ENCODE results near the gene MED13L. TPM values are rescaled to one million over a fixed set of nuclear protein-coding genes. Genes with fewer than 3 reads are reported as not detected.

MED13L gene
- total RNA-seq, 2 experiments from 2014 or later, result 39.5 to 41.8 TPM

- Mint-ChIP-seq H3K9me3 (no peaks in the 10 kb centered on the region), H3K27ac (peak overlapping the region; percentile 91), H3K36me3 (ENCODE audit: low read depth) (peaks cover 4% of the 10 kb centered on the region), H3K4me3 (peak overlapping the region; percentile 67), H3K27me3 (no peaks in the 10 kb centered on the region), H3K4me1 (ENCODE audit: low read depth) (peaks cover 49% of the 10 kb centered on the region)
- ATAC-seq (peak; percentile 90), DNase-seq (no peak)
- CTCF ChIA-PET, result interaction anchor here (0.9 to 2.3 kb wide), 8 partner anchors 26 to 175 kb away, joined by 3 to 8 read pairs (median 4); no protein-coding TSS in a partner anchor
- intact Hi-C loops (cut with micrococcal nuclease), result loop anchor here (10.0 kb wide), 1 partner anchor 74 kb away; no protein-coding TSS in a partner anchor
- TF ChIP-seq, protein P1, sequence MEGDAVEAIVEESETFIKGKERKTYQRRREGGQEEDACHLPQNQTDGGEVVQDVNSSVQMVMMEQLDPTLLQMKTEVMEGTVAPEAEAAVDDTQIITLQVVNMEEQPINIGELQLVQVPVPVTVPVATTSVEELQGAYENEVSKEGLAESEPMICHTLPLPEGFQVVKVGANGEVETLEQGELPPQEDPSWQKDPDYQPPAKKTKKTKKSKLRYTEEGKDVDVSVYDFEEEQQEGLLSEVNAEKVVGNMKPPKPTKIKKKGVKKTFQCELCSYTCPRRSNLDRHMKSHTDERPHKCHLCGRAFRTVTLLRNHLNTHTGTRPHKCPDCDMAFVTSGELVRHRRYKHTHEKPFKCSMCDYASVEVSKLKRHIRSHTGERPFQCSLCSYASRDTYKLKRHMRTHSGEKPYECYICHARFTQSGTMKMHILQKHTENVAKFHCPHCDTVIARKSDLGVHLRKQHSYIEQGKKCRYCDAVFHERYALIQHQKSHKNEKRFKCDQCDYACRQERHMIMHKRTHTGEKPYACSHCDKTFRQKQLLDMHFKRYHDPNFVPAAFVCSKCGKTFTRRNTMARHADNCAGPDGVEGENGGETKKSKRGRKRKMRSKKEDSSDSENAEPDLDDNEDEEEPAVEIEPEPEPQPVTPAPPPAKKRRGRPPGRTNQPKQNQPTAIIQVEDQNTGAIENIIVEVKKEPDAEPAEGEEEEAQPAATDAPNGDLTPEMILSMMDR (IDR thresholded peaks at IDR 0.05), result no peak
- POLR2A ChIA-PET, result no interaction called here
Measured at GRCh38 chr12:116060764-116061163, 216.7 kb downstream of the MED13L start.

DNA sequence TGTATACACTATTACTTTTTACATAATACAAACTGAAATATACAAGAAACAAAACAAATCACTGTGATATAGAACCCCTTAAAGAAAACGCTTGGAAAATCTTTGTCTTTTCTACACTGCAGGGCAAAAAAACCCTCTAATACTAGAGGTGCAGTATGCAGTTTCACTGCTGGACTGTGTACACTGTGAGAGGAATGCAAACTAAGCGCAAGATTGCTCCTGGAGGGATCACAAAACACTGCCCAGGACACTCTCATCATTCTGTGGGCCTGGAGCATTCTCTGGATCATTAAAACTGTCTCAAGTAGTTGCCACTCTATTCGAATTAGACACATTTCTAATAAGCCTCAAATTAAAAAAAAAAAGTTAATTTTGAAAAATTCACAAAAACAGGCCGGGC is 217.6 kb downstream of the MED13L start:
- ATAC-seq, result no peak
- Mint-ChIP-seq H3K36me3 (ENCODE audit: low read depth) (peaks cover 4% of the 10 kb centered on the region), H3K4me1 (ENCODE audit: low read depth) (peaks cover 52% of the 10 kb centered on the region), H3K27me3 (no peaks in the 10 kb centered on the region), H3K27ac (peak overlapping the region; percentile 91), H3K9me3 (no peaks in the 10 kb centered on the region), H3K4me3 (peak overlapping the region; percentile 67)
- TF ChIP-seq, protein P1 (IDR thresholded peaks at IDR 0.05), result no peak
- CTCF ChIA-PET, result interaction anchor here (2.0 kb wide), 1 partner anchor 176 kb away, joined by 6 read pairs; no protein-coding TSS in a partner anchor
- intact Hi-C loops (cut with micrococcal nuclease), result loop anchor here (10.0 kb wide), 1 partner anchor 75 kb away; no protein-coding TSS in a partner anchor
- POLR2A ChIA-PET, result interaction anchor here (0.7 kb wide), 1 partner anchor 77 kb away, joined by 4 read pairs; no protein-coding TSS in a partner anchor
- no peak for DNase-seq

GRCh38 chr12:116058574-116058973 is 218.9 kb downstream of the MED13L start:
- TF ChIP-seq, protein P1 (IDR thresholded peaks at IDR 0.05), result no peak
- Mint-ChIP-seq H3K27me3 (no peaks in the 10 kb centered on the region), H3K4me3 (no peak overlapping the region), H3K27ac (no peak overlapping the region), H3K9me3 (no peaks in the 10 kb centered on the region), H3K4me1 (ENCODE audit: low read depth) (peaks cover 56% of the 10 kb centered on the region), H3K36me3 (ENCODE audit: low read depth) (peaks cover 4% of the 10 kb centered on the region)
- ChIA-PET CTCF (interaction anchor here (0.8 to 1.2 kb wide), 3 partner anchors 56 to 645 kb away, joined by 3 to 4 read pairs (median 3); no protein-coding TSS in a partner anchor), POLR2A (no interaction called here)
- ATAC-seq (no peak), DNase-seq (no peak)
- intact Hi-C loops (cut with micrococcal nuclease), result no loop called here

DNA sequence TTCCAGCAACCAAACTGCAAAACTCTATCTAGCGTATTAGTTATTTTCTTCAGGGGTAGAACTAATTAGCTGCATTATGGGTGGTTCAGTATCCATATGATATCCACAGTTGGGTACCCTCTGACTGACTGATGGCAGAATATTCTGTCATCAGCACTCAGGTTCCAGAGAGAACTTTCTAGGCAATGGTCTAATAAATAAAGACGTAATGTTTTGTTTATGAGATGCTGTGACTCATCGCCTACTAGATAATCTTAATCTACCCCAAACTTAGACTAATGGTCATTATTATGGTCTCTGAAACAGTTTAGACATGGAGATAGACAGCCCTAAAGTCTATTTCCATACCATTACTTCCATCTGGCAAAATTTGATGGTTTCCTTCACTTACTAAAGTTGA is 220.1 kb downstream of the MED13L start:
- peaks cover 4% of the 10 kb centered on the region for H3K36me3 Mint-ChIP-seq (ENCODE audit: low read depth)
- POLR2A ChIA-PET, result interaction anchor here (0.7 kb wide), 1 partner anchor 137 kb away, joined by 3 read pairs; no protein-coding TSS in a partner anchor

More for the DNA sequence above, 220.1 kb downstream of the MED13L start:
- H3K27me3 Mint-ChIP-seq, result no peaks in the 10 kb centered on the region
- no peak overlapping the region for H3K4me3 Mint-ChIP-seq
- CTCF ChIA-PET, result interaction anchor here (1.1 kb wide), 1 partner anchor 18 kb away, joined by 3 read pairs; no protein-coding TSS in a partner anchor
- TF ChIP-seq, protein P1 (IDR thresholded peaks at IDR 0.05), result no peak
- ATAC-seq (no peak), DNase-seq (no peak)
- H3K9me3 Mint-ChIP-seq, result no peaks in the 10 kb centered on the region
- intact Hi-C loops (cut with micrococcal nuclease), result no loop called here
- no peak overlapping the region for H3K27ac Mint-ChIP-seq
- H3K4me1 Mint-ChIP-seq (ENCODE audit: low read depth), result peaks cover 60% of the 10 kb centered on the region

All from activated CD8-positive, alpha-beta T cell treated with anti-CD3 and anti-CD28 coated beads for 36 hours (primary cell).